ENCODE results near the gene RELCH. TPM values are rescaled to one million over a fixed set of nuclear protein-coding genes. Genes with fewer than 3 reads are reported as not detected.

The RELCH gene
- polyA plus RNA-seq, 4 donors: 18.6 to 39.6 (median 35.7) TPM

DNA sequence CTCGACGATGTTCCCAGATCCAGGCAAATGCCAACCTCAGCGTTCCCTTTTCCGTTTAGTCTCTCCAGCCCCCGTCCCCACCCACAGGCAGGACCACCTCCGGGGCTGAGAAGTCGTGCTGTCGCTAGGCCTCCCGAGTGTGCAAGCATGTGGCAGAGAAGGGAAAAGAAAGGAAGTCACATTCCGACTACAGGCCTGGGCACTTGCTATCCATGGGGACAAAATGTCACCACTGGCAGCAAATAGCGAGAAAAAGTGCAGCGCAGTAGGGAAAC is 619 bp upstream of the RELCH start:
- peak in 1 of 4 donors; percentile 36 for DNase-seq (ENCODE audit: low read depth in 4 of 4, low spot score in 3 of 4)

DNA sequence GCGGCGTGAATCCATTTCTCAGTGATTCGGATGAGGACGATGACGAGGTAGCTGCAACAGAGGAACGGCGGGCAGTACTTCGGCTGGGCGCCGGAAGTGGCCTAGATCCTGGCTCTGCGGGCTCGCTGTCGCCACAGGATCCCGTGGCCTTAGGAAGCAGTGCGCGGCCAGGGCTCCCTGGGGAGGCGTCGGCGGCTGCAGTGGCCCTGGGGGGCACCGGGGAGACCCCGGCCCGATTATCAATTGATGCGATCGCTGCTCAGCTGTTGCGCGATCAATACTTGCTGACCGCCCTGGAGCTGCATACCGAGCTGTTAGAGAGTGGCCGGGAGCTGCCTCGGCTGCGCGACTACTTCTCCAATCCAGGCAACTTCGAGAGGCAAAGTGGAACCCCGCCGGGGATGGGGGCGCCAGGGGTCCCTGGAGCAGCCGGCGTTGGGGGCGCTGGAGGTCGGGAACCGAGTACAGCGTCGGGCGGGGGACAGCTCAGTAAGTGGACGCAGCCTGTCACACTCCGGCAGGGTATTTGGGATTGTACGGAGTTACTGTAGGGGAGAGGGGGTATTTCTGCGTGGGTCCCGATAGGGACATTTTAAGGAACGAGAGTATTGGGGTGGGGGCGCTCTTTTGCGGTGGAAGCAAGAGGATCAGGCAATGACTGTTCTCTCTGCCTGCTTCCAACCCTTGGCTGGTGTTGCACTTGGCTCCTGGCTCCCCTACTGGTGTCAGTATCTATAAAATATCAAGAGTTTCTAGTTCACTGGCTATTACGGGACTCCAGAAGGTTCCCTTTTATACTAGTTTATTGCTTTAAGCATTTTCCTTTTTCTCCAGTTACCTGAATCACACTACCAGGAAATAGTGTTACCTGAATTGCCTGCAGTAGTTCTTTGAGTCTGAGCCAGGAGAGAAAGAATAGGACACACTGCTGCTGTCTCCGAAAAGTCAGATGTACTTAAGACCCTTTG is 772 bp downstream of the RELCH start:
- no peak for DNase-seq (ENCODE audit: low read depth in 4 of 4, low spot score in 3 of 4)

GRCh38 chr18:62189208-62189607 is 2.2 kb downstream of the RELCH start:
- DNase-seq (ENCODE audit: low read depth in 4 of 4, low spot score in 3 of 4): no peak

GRCh38 chr18:62196079-62196478 is 9.0 kb downstream of the RELCH start:
- no peak for DNase-seq (ENCODE audit: low read depth in 4 of 4, low spot score in 3 of 4)

GRCh38 chr18:62196980-62197379 is 9.9 kb downstream of the RELCH start:
- no peak for DNase-seq (ENCODE audit: low read depth in 4 of 4, low spot score in 3 of 4)

DNA sequence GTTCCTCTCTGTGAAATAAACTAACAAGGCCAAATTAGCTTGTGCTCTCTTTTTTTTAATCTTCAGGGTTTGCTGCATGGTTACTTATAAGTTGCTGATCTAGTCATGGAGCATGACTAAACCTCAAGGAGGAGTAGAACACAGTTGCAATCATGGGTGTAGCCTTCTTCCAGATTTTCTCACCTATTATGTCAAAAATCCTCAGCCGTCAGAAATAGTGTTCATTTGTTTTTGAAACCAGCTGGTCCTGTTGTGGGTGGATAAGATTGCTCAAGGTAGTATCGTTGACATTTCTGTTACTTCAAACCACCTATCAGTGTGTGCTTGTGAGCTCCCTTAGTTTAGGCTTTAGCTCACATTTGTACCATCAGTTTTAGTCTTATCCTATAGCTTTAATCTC is 11.2 kb downstream of the RELCH start:
- DNase-seq (ENCODE audit: low read depth in 4 of 4, low spot score in 3 of 4): no peak

DNA sequence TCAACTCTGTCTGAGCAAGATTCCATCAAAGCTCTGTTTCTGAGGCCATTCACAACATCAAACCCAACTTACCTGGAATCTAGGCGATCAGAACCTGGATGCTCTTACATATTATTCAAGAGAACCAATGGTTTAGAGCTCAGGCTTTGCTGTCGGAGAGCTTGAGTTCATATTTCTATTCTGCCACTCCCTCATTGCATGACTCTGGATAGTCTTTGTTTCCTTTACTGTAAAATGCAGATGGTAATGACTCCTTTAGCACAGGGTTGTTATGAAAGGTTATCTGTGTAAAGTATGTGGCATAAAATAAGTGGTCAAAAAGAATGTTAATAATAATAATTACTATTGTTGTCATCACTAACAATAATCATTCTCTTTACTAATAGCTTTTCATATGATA is 12.6 kb downstream of the RELCH start:
- DNase-seq (ENCODE audit: low read depth in 4 of 4, low spot score in 3 of 4): no peak

DNA sequence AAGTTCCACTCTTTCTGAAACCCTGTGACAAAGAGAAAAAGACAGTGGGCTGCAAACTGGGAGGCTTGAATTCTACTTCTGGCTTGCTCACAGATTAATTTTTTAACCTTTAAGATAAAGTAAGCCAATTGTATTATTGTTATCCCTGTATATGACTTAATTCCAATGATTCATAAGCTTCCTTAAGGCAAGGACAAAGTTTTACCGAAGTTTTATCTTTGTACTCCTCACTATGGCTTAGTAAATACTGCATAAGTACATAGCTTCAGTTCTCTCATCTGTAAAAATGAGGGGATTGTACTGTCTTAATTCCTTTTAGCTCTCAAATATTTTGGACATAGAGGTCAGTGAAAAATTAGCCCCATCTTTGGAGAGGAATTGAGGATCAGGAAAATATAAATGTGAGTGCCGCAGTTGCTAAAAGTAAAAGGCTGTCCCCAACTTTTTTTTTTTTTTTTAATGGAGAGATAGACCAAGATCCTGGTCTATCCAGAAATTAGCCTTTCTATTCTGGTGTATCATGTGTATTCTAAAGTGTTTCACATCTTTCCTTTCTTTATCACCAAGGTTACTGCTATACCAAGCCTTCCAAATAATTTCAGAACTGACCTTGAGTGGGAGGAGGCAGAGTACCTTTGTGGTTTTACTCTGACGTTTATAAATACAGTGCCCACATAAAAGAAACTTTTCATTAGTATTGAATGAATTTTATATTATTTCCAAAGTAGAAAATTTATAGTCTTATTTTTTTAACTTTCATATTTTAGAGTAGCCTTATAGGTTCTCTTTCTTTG is 13.3 kb downstream of the RELCH start:
- no peak for DNase-seq (ENCODE audit: low read depth in 4 of 4, low spot score in 3 of 4)

- DNase-seq (ENCODE audit: low read depth in 4 of 4, low spot score in 3 of 4): no peak
Measured at GRCh38 chr18:62201870-62202269, 14.8 kb downstream of the RELCH start.

DNA sequence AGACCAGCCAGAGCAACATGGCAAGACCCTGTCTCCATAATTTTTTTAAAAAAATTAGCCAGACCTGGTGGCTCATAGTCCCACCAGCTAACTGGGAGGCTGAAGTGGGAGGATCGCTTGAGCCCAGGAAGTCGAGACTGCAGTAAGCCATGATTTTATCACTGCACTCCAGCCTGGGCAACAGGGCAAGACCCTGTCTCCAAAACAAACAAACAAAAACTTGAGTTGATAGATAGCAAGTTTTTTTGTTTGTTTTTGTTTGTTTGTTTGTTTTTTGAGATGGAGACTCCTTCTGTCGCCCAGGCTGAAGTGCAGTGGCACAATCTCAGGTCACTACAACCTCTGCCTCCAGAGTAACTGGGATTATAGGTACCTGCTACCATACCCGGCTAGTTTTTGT is 18.8 kb downstream of the RELCH start:
- DNase-seq (ENCODE audit: low read depth in 4 of 4, low spot score in 3 of 4): no peak

DNA sequence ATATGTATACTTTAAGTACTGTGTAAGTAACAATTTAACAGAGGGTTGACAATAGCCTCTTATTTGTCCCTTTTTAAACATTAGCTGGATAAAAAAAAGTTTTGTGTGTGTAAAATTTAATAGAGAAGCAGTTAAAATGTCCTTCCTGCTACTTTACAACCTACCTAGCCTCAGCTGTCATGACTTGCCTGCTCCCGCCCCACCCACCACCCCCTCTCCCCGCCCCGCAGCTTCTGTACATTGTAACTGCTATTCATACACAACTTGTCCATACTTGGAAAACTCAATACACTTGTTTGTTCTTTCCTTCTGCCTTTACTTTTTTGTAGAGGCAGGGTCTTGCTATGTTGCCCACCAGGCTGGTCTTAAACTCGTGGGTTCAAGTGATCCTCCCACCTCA is 19.5 kb downstream of the RELCH start:
- DNase-seq (ENCODE audit: low read depth in 4 of 4, low spot score in 3 of 4): no peak

DNA sequence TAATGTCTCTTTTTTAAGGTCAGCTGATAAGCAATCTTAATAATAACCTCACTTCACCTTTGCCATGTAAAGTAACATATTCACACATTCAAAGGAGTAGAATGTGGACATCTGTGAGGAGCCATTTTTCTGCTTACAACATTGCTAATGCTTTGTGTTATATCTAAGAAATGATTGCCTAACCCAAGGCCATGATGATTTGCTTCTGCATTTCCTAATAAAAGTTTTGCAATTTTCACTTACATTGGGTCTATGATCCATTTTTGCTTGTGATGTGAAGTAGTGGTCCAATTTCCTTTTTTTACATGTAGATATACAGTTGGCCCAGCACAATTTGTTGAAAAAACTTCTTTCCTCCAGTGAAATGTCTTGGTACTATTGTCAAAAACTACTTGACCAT is 22.0 kb downstream of the RELCH start:
- no peak for DNase-seq (ENCODE audit: low read depth in 4 of 4, low spot score in 3 of 4)

- no peak for DNase-seq (ENCODE audit: low read depth in 4 of 4, low spot score in 3 of 4)
Measured at GRCh38 chr18:62210138-62210537, 23.1 kb downstream of the RELCH start.

- DNase-seq (ENCODE audit: low read depth in 4 of 4, low spot score in 3 of 4): no peak
Measured at GRCh38 chr18:62211325-62211828, 24.3 kb downstream of the RELCH start.

- no peak for DNase-seq (ENCODE audit: low read depth in 4 of 4, low spot score in 3 of 4)
Measured at GRCh38 chr18:62214790-62215189, 27.7 kb downstream of the RELCH start.

GRCh38 chr18:62224229-62224628 is 37.2 kb downstream of the RELCH start:
- no peak for DNase-seq (ENCODE audit: low read depth in 4 of 4, low spot score in 3 of 4)

DNA sequence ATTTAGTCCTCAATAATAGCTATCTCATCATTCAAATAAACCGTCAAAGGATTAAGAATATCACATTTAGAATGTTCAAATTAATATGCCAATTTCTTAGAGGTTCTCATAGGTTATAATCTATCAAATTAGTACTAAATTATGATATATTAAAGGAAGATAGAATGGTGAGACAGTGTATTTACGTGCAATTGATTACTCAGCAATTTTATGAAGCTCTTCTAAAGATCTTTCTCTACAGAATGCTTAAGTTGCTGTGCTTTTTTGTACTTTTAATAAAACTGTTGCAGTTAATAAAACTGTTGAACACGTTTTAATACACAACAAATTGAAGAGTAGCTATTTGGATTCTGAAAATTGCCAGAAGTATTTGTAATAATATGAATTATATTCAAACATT is 39.0 kb downstream of the RELCH start:
- no peak for DNase-seq (ENCODE audit: low read depth in 4 of 4, low spot score in 3 of 4)

DNA sequence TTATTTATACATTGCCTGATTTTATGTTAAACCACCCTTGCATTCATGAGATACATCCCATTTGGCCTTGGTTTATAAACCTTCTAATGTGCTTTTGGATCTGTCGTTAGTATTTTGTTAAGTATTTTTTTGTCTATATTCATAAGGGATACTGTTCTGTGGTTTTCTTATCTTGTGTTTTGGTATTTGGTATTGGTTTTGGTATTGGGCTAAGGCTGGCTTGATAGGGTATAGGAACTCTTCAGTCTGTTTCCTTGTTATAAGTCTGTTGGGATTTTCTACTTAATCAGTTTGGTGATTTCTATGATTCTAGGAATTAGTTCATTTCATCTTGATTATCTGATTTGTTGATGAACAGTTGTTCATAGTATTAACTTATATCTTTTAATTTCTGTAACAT is 49.2 kb downstream of the RELCH start:
- no peak for DNase-seq (ENCODE audit: low read depth in 4 of 4, low spot score in 3 of 4)

DNA sequence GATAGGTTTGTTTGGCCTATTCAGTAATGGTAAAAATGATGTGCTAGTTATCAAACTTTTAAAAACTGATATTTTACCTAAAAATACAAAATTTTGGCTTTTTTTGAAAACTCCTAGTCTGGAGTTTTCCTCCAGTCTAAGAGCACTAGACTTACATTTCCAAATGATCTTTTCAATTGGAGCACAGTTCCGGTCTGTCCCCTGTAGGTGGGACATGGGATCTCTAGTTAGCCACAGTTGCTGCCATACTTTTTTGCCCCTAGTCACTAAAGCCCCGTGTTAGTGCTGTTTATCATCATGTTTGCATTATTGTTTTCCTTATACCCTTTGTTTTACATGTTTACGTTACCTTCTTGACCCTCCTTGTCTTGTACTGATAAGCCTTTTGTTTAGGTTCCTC is 52.4 kb downstream of the RELCH start:
- no peak for DNase-seq (ENCODE audit: low read depth in 4 of 4, low spot score in 3 of 4)

- DNase-seq (ENCODE audit: low read depth in 4 of 4, low spot score in 3 of 4): no peak
Measured at GRCh38 chr18:62242955-62243354, 55.9 kb downstream of the RELCH start.

DNA sequence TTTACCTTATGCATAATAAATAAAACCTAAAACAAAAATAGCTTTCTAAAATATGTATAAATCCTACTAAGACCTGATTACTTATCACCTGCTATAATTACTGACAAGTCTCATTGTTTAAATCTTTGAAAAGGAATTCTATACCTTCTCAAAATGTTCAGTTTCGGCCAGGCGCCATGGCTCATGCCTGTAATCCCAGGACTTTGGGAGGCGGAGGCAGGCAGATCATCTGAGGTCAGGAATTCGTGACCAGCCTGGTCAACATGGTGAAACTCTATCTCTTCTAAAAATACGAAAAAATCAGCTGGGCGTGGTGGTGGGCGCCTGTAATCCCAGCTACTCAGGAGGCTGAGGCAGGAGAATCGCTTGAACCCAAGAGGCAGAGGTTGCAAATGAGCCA is 58.1 kb downstream of the RELCH start:
- no peak for DNase-seq (ENCODE audit: low read depth in 4 of 4, low spot score in 3 of 4)

- no peak for DNase-seq (ENCODE audit: low read depth in 4 of 4, low spot score in 3 of 4)
Measured at GRCh38 chr18:62245699-62246098, 58.6 kb downstream of the RELCH start.

All from left renal pelvis (tissue), 4 donors.